ENCODE measurements around the gene AQR.
"Not testable (repeated sequence)": the region's sequence is repeated elsewhere in the genome, so short reads cannot be mapped to it uniquely, and the experiment has no call there.

Gene AQR

DNA sequence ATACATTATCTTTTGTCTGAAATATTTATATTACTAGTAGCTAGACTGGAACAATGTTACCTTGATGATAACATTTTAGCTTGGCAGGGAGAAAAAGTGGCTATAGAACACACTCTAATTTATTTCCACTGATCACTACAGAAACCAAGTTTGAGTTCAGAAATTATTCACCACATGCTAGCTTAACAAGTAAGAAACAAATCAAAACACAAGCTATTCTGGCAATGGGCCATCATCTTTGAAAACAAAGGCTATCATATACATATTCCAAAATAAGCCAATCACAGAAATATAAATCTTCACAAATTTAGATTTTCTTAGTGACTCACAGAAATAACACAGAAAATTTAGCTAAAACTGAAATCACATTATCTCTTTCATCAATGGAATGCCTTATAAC lies 17.1 kb downstream of the AQR start:
- peak; percentile 6 for DNase-seq

- DNase-seq, result no peak
Observed at GRCh38 chr15:34951993-34952392, 17.5 kb downstream of the AQR start.

DNA sequence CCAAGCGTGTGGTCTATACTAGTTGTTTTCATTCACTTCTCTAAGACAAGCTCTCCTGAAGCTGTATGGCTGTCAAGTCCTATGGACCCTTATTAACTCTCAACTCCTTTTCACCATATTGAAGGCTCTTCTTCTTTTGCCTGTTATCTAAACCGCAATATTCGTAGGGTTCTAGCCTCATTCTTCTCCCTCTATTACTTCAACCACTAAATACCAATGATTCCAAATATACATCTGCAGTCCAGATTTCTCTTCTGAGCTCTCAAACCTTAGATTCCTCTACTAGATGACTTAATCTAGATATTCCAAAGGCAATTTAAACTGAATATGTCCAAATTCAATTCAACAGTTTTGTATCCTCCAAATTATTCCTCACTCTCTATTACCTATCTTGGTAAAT lies 24.6 kb downstream of the AQR start:
- peak; percentile 22 for DNase-seq

- DNase-seq, result peak; percentile 9
Observed at GRCh38 chr15:34943711-34944110, 25.8 kb downstream of the AQR start.

GRCh38 chr15:34943264-34943663 lies 26.3 kb downstream of the AQR start:
- DNase-seq, result not testable (repeated sequence)

DNA sequence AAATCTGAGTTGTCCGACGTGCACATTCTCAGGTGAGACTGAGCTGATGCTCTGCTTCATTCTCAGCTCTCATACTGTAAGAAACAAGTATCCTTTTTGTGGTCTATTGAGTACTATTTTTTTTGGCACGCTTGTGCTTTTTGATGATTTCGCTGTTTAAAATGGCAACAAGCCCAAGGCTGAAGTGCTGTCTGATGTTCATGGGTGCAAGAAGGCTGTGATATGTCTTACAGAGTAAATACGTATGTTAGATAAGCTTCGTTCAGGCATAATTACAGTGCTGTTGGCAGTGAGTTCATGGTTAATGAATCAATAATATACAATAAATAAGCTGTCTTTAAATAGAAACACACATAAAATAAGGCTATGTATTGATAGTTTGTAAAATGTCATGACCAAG lies 27.2 kb downstream of the AQR start:
- peak; percentile 50 for DNase-seq

DNA sequence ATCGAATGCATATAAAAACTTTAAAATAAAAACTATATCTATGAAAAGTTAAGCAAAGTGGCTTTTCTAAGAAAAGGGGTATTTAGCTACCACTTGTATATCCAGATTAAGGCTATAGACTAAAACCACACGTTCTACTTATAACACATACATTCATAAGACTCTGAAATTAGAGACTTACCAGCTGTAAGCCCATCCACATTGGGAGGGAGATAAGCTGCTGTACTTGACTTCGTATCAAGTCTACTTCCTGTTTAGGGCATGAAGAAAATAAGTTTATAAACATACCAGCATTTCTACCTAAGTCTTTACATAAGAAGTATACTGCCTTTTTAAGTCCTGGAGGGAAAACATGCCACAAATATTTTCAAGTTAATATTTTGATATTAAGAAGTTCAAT lies 27.7 kb downstream of the AQR start:
- no peak for DNase-seq

- no peak for DNase-seq
Observed at GRCh38 chr15:34941185-34941698, 28.3 kb downstream of the AQR start.

DNA sequence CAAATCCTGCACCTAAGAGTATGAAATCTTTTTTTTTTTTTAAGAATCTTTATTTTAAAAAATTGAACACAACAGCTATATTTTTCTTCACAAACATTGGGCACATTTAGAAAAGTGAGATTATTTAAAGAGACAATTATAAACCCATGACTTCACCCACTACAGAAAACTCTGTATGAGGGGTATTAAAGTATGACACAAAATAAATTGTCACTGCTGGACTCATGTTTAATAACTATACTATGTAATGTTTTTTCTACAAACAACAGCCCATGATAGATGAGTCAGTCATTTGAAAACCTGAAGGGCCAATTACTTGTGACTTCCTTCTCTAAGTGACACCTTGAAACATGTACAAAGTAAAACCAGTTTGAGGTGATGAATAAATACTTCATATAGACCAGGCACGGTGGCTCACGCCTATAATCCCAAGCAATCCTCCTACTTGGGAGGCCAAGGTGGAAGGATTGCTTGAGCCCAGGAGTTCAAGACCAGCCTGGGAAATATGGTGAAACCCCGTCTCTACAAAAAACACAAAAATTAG lies 36.0 kb downstream of the AQR start:
- DNase-seq, result peak; percentile 24

DNA sequence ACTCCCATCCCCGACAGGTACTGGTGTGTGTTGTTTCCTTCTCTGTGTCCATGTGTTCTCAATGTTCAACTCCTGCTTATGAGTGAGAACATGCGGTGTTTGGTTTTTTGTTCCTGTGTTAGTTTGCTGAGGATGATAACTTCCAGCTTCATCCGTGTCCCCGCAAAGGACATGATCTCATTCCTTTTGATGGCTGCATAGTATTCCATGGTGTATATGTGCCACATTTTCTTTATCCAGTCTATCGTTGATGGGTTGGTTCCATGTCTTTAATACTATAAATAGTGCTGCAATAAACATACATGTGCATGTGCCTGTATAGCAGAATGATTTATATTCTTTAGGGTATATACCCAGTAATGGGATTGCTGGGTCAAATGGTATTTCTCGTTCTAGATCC lies 41.2 kb downstream of the AQR start:
- DNase-seq, result not testable (repeated sequence)

GRCh38 chr15:34927726-34928125 lies 41.8 kb downstream of the AQR start:
- no peak for DNase-seq

DNA sequence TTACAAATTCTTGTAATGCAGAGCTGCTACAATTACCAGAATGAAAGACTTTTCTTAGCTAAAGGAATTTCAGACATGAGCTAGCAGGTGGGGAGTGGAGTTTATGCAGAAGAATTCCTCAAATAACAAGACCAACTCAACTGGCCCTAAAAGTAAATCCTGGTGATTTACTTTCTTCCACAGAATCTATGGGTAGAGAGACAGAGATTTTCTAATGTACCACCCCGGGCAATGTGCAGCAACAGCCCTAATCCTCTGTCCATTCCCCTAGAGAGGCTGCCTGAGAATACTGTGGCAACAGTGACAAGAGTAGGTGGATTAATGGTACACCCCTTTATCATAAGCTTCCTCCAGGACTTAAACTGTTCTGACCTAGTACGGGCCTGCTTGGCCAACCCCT lies 55.2 kb downstream of the AQR start:
- DNase-seq, result no peak

DNA sequence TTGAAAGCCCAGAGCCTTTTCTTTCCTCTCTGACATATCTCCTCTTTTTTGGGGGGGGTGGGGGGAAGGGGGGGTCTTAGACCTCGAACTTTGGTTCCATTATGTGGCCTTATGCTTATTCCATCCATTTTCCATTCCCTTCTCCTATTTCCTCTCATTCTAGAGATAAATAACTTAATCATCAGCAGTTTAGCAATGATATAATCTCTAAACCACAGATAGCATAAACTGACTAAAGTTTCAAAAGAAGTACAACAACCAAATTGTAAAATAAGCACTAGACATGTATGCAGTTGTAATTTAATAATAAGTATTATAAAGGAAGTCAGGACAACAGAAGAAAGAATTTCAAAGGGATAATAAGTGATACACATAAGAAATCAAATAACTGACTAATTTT lies 64.5 kb downstream of the AQR start:
- DNase-seq, result no peak

- DNase-seq, result no peak
Observed at GRCh38 chr15:34904527-34904926, 65.0 kb downstream of the AQR start.

- DNase-seq, result no peak
Observed at GRCh38 chr15:34900748-34901147, 68.8 kb downstream of the AQR start.

- no peak for DNase-seq
Observed at GRCh38 chr15:34896183-34896582, 73.4 kb downstream of the AQR start.

- no peak for DNase-seq
Observed at GRCh38 chr15:34893967-34894366, 75.6 kb downstream of the AQR start.

GRCh38 chr15:34892963-34893591 lies 76.5 kb downstream of the AQR start:
- DNase-seq, result no peak

DNA sequence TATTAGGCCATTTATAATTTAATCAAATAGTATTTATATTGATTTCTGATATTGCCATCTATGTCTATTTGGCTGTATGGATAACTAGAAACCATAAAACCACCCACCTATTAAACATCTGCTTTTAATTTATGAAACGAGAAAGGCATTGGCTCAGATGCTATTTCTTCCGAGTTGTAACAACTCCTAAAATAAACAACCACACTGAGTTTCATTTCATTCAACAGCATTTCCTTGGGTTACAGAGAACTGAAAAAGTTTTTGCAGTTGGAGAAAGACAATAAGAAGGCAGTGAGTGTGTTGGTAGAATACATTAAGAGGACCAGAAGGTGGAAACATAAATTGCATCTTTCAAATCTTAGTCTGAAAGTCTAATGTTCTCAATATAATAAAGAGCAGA lies 79.1 kb downstream of the AQR start:
- no peak for DNase-seq

- DNase-seq, result peak; percentile 15
Observed at GRCh38 chr15:34889476-34889875, 80.1 kb downstream of the AQR start.

GRCh38 chr15:34886134-34886533 lies 83.4 kb downstream of the AQR start:
- peak; percentile 43 for DNase-seq

- DNase-seq, result no peak
Observed at GRCh38 chr15:34883633-34884032, 85.9 kb downstream of the AQR start.

GRCh38 chr15:34883042-34883441 lies 86.5 kb downstream of the AQR start:
- DNase-seq, result no peak

DNA sequence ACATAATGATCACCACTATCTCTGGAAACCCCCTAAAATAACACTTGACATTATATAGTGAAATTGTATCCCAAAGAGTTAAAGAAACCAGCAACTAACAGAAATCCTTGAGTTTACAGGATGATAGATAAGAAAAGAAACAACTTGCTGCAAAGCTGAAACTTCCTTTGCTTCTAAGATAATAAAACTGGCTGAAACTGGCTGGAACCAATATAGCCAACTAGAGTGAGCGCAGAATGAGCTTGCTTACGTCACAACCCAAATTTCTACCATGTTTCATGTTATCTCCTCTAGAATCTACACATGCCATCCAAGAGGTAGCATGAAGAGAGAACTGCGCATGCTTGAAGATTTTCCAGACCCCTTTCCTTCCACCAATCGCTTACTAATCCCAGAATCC lies 90.4 kb downstream of the AQR start:
- DNase-seq, result no peak

DNA sequence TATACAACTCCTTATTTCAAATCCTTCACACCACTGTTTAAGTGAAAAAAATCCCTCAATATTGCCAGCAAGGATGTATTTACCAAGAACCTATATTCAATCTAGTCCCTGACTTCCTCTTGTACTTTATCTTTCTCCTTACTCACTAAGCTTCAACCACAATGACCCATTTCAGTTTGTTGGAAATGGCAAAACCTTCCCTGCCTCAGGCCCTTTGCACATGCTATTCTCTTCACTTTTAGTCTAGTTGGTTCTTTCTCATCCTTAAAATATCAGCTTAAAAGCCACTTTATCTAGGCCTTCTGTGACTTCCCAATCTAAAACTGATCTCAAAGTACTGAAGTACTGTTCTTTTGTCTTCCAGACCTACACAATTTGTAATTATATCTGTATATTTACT lies 92.9 kb downstream of the AQR start:
- no peak for DNase-seq
